OCI-LY7 (cell line): ENCODE results near the gene ZYX. TPM values are rescaled to one million over a fixed set of nuclear protein-coding genes. Genes with fewer than 3 reads are reported as not detected.

Experiments used
- BruUV-seq: library from RNA; stranded (reverse); fragments of 400-500 nt; replicated peaks from 2 replicates; lab custom pipeline; 2021; lab: Mats Ljungman, UMichigan
- CTCF ChIA-PET: fragments of 300-600 bp; sonication (Branson Sonifier 250); formaldehyde crosslinking; loops from one replicate; lab custom pipeline; 2022; ENCODE audit warnings: antibody characterized with exemption; ENCODE audit not compliant: unreplicated experiment; lab: Charles Lee
- POLR2A ChIA-PET: fragments of 300-600 bp; sonication (Branson Sonifier 250); formaldehyde crosslinking; loops from one replicate; lab custom pipeline; 2022; ENCODE audit warnings: antibody characterized with exemption; lab: Charles Lee
- DNase-seq: peaks from one replicate; pipeline ENCODE4 v3.0.0-alpha.2; 2015; ENCODE audit warnings: low spot score
- H2AFZ ChIP-seq: fragments of 200-600 bp; sonication (generic), shearing (Covaris generic); 2 replicates; pipeline ENCODE4 v1.6.1; 2014; ENCODE audit warnings: mild to moderate bottlenecking, antibody characterized with exemption, low read length, moderate library complexity
- H3K27ac ChIP-seq: fragments of 200-600 bp; sonication (generic); 2 replicates; pipeline ENCODE4 v1.5.1; 2014; ENCODE audit warnings: mixed run types, low read depth, mild to moderate bottlenecking, moderate library complexity, low read length, inconsistent platforms; ENCODE audit not compliant: poor library complexity, severe bottlenecking
- H3K36me3 ChIP-seq: fragments of 200-600 bp; sonication (generic); 2 replicates; pipeline ENCODE4 v1.6.1; 2014; ENCODE audit warnings: mild to moderate bottlenecking, antibody characterized with exemption, low read length, moderate library complexity, mixed read lengths; ENCODE audit not compliant: insufficient read depth
- H3K4me1 ChIP-seq: fragments of 200-600 bp; sonication (generic); 2 replicates; pipeline ENCODE4 v1.5.1; 2014; ENCODE audit warnings: mild to moderate bottlenecking, low read length; ENCODE audit not compliant: insufficient read depth, poor library complexity, severe bottlenecking
- H3K4me2 ChIP-seq: fragments of 200-600 bp; sonication (generic); 2 replicates; pipeline ENCODE4 v1.6.1; 2014; ENCODE audit warnings: mild to moderate bottlenecking, low read length
- H3K4me3 ChIP-seq: fragments of 200-600 bp; sonication (generic); 2 replicates; pipeline ENCODE4 v1.5.1; 2014; ENCODE audit warnings: mild to moderate bottlenecking, low read depth, low read length; ENCODE audit not compliant: poor library complexity, severe bottlenecking
- H3K79me2 ChIP-seq: fragments of 200-600 bp; sonication (generic); 2 replicates; pipeline ENCODE4 v1.6.1; 2016; ENCODE audit warnings: low read depth, mild to moderate bottlenecking, low read length, moderate library complexity, mixed read lengths; ENCODE audit not compliant: insufficient read depth
- H3K9me2 ChIP-seq: fragments of 200-600 bp; sonication (generic); 2 replicates; pipeline ENCODE4 v1.6.1; 2016; ENCODE audit warnings: mild to moderate bottlenecking, low read length, mixed read lengths; ENCODE audit not compliant: insufficient read depth
- H3K9me3 ChIP-seq: fragments of 200-600 bp; sonication (generic); 2 replicates; pipeline ENCODE4 v1.6.1; 2014; ENCODE audit warnings: mild to moderate bottlenecking, mixed run types, low read length, mixed read lengths
- H4K20me1 ChIP-seq: fragments of 200-600 bp; sonication (generic); 2 replicates; pipeline ENCODE4 v1.6.1; 2014; ENCODE audit warnings: mild to moderate bottlenecking, antibody characterized with exemption, low read length, moderate library complexity, mixed read lengths; ENCODE audit not compliant: insufficient read depth
- CTCF ChIP-seq: fragments of 200-600 bp; sonication (generic); conservative IDR thresholded peaks from 2 replicates; pipeline ENCODE4 v1.5.1; 2014; ENCODE audit warnings: mild to moderate bottlenecking, antibody characterized with exemption, low read length, moderate library complexity, mixed read lengths
- EZH2phosphoT487 ChIP-seq: fragments of 200-600 bp; sonication (generic); IDR thresholded peaks from 2 replicates; pipeline ENCODE4 v1.6.1; 2018; ENCODE audit warnings: low read depth, borderline replicate concordance, mild to moderate bottlenecking, mixed run types, antibody characterized with exemption, low read length, moderate library complexity, mixed read lengths
- intact Hi-C: fragments of 100-400 bp; cut with micrococcal nuclease; formaldehyde crosslinking; loops from one replicate; pipeline ENCODE4 v1.10.0; 2022; ENCODE audit not compliant: unreplicated experiment
- total RNA-seq, 2 experiments: library from RNA; depleted of rRNA in 1 of 2; stranded (reverse); fragments of >200 nt in 1 of 2; shearing (Covaris generic) in 1 of 2; gene quantifications; 2 replicates each; pipeline ENCODE4 v1.2.3, GENCODE V29; 2014 to 2022

Gene ZYX
- total RNA-seq, 2 experiments from 2014 or later = 0.44 to 4.2 TPM

GRCh38 chr7:143375298-143376034, 5.7 kb upstream of the ZYX start:
- Histone ChIP-seq H4K20me1 (no peaks in the 10 kb centered on the region), H2AFZ (peak overlapping the region; percentile 84), H3K4me1 (peaks cover 13% of the 10 kb centered on the region), H3K9me2 (no peaks in the 10 kb centered on the region), H3K4me3 (no peak overlapping the region), H3K27ac (no peak overlapping the region), H3K4me2 (peak overlapping the region; percentile 13; the same call in 1 of the 2 replicates), H3K36me3 (no peaks in the 10 kb centered on the region), H3K79me2 (no peaks in the 10 kb centered on the region), H3K9me3 (no peaks in the 10 kb centered on the region)
- peak; percentile 40 for DNase-seq
- TF ChIP-seq CTCF (no peak), EZH2phosphoT487 (no peak)
- BruUV-seq = no TSS peak
- ChIA-PET POLR2A (no interaction called here), CTCF (interaction anchor here (0.8 kb wide), 1 partner anchor 135 kb away, joined by 4 read pairs; no protein-coding TSS in a partner anchor)
- intact Hi-C loops = no loop called here

GRCh38 chr7:143376396-143376795, 4.7 kb upstream of the ZYX start:
- Histone ChIP-seq H3K79me2 (no peaks in the 10 kb centered on the region), H2AFZ (no peak overlapping the region), H3K36me3 (no peaks in the 10 kb centered on the region), H3K4me3 (no peak overlapping the region), H3K27ac (no peak overlapping the region), H3K9me3 (no peaks in the 10 kb centered on the region), H3K4me1 (peaks cover 13% of the 10 kb centered on the region), H3K9me2 (no peaks in the 10 kb centered on the region), H3K4me2 (no peak overlapping the region), H4K20me1 (no peaks in the 10 kb centered on the region)
- no TSS peak for BruUV-seq
- ChIA-PET CTCF (interaction anchor here (1.1 kb wide), 1 partner anchor 10 kb away, joined by 3 read pairs; no protein-coding TSS in a partner anchor), POLR2A (no interaction called here)
- DNase-seq = no peak
- TF ChIP-seq CTCF (no peak), EZH2phosphoT487 (no peak)
- intact Hi-C loops = no loop called here
